GM21786 (cell line): ENCODE measurements around the gene CDKAL1.

ENCODE experiments used
- ATAC-seq: cut with Tn5 transposase; IDR thresholded peaks from one replicate; pipeline ENCODE4 v1.9.1; 2021; ENCODE audit not compliant: unreplicated experiment

Gene CDKAL1

DNA sequence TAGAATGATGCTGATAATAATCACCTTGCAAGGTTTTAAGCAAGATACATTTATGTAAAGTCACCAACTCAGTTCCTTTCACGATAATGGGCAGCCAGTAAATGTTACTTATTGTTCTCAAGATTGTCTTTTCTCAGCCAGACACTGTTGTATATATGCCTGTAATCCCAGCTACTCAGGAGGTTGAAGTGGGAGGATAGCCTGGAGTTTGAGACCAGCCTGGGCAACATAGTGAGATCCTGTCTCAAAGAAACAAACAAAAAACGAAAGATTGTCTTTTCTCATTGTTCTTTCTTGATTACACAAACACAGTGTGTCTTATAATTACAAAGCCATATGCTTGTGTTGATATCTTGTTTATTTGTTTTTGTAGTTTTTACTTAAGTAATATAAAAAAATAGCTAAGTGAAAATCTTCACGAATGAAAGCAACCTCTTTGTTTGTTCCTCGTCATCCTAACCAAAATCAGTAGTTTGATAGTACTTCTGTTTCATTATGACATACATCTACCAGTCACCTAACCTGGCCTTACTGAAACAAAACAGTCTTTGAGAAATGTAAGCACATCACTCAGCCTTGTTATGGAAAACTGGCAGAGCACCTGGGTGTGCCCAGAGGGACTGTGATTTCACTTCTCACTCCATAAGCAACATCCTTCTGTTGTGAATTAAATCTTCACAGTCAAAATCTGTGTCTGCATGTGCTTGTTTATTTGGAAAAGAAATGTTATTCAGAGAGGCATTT is 623.1 kb downstream of the CDKAL1 start:
- peak; percentile 80 for ATAC-seq

DNA sequence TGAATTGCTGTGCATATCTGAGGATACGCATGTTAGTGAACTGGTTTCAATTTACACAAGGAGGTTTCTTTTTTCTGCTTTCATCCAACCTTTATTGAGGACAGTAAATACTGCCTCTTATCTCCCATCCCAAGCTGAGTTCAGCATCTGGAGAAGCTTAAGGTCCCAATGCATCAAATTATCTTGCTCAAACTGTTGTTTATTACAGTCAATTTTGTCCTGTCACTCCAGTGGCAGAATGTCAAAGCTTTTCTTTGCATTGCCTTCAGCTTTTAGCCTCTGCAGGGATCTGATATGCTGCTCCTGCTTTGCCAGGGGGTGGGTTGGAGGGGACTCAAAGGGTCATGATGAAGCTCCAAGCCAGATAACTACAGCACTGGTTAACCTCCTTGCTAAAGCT is 623.9 kb downstream of the CDKAL1 start:
- ATAC-seq, result no peak

DNA sequence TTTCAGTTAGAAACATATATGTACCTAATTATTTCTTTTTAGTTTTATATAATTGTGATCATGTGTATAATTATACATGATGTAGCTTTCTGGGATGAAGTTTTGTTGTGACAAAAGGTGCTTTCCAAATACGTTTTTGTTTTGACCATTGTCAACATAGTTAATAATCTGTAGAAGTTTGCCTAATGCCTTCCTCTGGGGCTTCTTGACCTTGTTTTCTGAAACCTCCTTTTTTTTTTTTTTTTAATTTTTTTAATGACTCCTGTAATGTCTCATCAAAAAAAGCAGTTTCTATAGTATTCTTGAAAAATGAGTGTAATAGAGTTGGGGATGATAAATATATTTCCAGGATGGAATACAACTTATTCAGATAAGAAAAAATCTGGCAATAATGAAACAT is 624.6 kb downstream of the CDKAL1 start:
- peak; percentile 40 for ATAC-seq

DNA sequence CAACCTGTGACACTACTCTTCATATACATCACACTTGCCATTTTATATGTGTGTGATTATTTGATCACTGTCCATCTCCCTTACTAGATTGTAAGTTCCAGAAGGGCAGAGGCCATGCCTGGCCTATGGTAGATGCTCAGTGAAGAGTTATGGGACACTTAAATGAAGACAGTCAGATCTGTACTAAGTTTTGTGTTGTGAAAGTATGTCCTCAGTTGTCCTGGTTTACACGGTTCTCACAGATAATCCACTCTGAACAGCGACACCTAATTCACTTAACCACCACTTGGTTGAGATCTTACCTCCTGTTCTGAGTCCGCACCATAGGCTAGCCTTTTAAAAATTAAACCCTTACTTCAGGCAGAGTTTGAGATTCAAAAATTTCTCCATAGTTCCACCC is 625.2 kb downstream of the CDKAL1 start:
- no peak for ATAC-seq

DNA sequence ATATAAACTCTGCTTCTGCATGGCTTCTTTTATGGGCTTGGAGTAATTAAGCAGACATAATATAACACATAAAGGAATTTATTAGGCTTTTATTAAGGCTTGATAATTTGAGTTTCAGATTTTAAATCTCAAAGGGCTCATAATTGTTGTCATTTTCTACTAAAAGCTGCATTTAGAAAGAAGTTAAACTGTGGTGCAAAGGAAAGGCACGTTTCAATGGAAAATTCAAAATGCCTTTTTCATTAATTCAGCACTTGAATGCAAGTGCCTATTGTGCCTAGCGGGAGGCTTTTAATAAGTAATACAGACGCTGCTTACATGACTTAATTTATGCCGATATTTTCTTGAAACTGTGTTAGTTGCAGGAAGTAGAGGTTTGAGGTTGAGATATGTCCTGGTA is 627.5 kb downstream of the CDKAL1 start:
- ATAC-seq, result no peak

DNA sequence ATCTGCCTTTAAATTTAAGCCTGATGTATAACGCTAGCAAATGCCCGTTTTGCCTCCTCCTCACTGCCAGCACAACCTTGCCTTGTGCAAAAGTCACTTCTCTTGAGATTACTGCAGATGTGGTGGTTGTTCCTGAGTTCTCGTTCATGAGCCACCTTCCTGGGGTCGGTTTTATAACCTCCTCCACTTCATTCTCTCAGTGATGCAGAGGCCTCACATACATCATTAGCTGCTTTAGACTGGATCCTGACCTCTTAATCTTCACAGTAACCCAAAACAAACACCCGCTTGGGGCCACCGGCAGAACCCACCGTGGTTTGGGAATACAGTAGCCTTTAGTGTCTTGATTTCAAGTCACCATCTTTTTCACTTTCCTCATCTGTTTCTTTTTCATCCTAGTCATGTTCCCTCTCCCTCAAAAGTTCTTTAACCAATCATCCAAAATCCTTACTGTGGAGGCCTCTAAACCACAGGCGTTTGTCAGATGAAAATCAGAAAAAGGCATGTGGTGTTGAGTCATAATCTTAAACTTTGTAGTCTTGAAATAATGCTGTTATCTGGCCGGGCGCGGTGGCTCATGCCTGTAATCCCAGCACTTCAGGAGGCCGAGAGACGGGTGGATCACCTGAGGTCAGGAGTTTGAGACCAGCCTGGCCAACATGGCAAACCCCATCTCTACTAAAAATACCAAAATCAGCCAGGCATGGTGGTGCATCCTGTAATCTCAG is 629.0 kb downstream of the CDKAL1 start:
- ATAC-seq, result no peak

DNA sequence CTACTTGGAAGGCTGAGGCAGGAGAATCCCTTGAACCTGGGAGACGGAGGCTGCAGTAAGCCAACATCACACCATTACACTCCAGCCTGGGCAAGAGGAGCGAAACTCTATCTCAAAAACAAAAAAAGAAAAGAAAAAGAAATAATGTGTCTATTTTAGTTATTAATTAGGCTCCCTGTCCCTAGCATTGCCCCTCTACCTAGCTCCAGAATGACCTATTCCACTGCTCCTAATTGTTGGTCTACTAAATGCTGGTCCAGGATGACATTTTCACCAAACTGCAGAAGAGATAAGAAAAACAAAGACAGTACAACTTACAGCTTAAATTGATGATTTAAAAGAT is 629.6 kb downstream of the CDKAL1 start:
- no peak for ATAC-seq

DNA sequence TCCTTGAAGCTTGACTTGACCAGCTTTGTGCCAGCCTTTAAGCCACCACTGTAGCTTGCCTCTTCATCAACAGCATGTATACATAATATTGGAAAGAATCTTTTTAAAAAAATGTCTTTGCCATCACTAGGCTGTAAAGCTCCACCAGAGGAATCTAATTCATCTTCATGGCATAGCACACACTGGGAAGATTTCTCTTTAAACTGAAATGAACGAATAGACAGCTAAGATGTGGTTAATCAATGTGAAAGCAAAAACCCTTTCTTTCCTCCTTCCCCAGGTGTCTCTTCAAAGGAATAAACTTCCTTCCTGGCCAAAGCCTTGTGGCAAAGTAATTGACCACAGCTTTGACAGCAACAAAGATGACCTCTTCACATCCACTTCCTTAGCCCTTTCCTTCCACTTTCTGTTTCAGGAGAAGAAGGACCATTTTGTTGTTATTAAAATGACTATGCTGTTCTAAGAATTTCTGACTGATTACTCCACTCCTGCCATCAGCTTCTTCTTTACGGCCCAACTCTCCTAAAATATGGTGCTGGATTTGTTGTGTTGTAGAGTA is 630.6 kb downstream of the CDKAL1 start:
- ATAC-seq, result peak; percentile 70

DNA sequence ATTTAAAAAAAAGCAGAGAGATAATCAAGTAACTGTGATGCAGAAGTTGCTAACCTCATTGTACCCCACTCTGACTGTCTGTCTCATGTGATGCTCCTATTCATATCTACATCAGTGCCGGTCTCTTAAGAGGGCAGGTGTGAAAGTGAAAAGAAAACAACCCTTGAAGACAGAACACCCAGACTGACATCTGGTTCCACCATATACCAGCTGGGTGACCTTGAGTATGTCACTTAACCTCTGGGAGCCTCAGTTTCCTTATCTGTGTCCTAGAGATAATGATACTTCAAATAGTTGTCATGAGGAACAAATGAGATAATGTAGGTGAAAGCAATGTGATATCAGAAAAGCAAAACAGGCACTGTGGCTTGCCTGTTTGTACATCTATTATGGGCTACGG is 632.5 kb downstream of the CDKAL1 start:
- ATAC-seq, result peak; percentile 57

DNA sequence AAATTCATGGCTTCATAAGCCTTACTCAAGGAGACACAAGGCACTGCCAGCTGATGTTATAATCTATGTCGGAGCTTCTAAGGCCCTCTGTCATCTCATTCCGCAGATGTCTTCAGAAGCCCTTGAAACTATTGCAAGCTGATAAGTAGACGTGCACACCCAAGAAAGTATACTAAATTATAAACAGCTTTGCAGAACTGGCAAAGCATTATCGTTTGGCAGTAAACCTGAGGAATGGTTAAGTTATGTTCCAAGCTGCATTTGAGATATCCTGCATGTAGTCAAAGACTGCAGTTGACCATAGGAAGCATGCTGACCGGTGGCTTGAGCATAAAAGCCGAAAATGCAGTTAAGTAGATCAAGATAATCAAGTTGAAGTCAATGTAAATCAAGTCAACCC is 633.5 kb downstream of the CDKAL1 start:
- no peak for ATAC-seq

DNA sequence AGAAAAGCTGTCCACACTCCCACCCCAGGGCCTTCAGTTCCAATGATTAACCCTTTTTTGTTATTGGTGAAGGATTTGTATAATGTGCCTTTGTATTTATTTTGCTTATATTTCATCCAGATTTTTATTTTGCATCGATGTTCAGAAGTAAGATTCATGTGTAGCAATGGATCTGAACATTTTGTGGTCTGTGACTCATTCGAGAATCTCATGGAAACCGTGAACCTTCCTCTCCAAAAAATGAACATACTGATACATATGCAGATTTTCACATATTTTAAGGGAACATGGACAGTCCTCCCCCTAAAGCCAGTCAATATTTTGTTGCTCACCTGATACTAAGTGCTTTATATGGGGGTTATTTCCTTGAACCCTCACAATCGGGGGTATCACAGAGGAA is 637.5 kb downstream of the CDKAL1 start:
- no peak for ATAC-seq

DNA sequence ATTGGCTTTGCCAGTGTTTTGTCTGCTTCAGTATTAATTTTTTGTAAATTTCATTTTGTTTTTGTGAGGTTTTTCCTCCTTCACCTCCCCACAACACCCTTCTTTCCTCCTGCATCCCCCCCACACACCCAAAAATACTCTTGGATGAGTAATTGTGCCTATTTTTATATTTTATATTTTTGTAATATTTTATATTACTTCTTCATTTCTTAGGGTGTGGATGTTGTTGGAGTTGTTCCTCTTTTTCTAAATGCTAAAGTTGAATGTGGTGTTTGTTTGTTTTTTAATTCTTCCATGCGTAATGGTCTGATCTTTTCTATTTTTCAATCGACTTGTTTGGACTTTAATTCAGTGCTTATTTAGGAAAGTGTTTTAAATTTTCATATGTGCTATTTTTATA is 638.8 kb downstream of the CDKAL1 start:
- ATAC-seq, result no peak

DNA sequence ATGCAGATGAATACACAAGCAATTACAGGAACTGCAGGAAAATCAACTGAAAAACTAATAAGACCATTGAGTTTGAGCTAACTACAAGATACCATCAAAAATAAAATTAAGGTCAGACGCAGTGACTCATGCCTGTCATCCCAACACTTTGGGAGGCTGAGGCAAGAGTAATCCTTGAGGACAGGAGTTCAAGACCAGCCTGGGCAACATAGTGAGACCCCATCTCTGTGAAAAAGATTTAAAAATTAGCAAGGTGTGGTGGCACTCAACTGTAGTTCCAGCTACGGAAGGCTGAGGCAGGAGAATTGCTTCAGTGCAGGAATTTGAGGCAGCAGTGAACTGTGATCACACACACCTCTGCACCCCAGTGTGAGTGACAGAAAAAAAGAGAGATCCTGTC is 639.4 kb downstream of the CDKAL1 start:
- no peak for ATAC-seq

DNA sequence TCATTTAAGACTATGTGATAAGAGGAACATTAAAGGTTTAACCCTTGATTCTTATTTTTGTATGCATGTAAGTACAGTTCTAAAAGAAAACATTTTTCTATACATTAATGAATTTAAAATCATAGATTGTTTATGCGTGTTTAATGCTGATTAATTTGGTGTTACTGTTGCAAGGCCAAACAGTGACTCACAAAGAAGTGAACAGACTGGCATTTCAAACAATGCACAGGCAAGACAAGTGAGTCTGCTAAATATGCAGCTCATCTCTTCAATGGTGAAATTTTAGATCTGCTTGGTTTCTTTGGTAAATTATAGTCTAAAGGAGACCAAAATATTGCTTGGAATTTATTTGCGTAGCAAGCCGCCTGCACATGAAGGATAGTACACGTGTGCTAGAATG is 641.9 kb downstream of the CDKAL1 start:
- ATAC-seq, result no peak

DNA sequence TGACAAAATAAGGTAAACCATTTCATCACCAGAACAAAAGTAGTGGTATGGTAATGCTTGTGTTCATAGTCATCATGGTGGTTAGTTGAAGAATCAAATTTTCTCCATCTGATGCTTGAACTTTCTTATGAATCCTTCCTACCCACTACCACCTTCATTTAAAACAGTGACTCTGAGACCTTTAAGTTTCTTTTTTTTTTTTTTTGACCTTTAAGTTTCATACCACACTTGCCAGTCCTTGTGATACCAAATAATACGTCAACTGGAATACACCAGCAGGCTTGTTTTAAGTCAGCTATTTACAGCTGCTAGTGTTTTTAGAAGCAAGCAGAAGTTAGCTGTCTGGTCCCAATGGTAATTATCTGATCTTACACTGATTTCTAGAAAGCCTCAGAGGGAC is 645.9 kb downstream of the CDKAL1 start:
- peak; percentile 82 for ATAC-seq

DNA sequence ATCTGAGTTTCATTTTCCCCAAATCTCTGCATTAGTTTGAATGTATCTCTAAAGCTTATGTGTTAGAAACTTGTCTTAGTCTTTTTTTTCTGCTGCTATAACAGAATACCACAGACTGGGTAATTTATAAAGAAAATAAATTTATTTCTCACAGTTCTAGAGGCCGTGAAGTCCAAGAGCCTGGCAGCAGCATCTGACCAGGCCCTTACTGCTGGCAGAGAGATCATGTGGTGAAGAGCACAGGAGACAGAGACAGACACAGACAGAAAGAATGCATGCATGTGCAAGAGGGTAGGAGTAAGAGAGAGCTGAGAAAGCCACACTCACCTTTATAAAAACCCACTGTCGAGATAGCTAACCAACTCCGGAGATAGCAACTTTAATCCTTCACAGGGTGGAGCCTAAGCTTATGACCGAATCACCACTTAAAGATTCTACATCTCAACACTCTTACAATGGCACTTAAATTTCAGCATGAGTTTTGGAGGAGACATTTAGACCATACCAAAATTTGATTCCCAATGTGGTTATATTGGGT is 646.6 kb downstream of the CDKAL1 start:
- no peak for ATAC-seq

DNA sequence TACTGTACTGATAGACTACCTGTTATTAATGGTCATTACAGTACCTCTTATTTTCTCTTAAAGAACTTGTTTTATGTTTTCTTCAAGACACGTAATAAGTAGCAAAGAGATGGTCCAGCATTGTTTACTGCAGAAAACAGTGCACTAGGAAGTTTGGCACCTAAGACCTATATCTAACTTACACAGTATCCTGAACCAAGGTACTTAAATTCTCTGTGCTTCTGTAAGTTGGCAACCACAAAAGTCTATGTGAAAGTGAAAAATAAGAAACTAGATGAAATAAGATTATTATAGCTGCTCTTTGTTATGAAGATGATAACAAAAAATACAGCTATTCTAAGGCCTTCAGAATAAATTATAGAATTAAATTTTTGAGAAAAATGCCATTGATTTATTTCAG is 647.6 kb downstream of the CDKAL1 start:
- ATAC-seq, result peak; percentile 63

DNA sequence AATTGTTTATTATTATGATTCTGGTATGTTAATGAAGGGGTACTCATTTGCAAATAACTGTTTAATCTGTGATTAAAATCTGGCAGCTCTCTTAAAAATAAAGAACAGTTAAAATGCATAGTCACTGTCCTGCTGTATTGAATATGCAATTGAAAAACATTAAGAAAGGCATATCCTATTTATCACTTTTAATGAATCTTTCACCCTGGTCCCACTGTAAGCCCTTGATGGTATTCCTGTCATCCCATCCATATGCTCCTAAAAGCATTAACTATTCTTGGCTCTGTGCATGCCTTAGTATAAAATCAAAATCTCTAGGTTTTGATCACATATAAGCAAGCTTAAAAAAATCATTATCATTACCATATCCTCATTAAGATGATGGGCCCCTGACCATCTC is 648.3 kb downstream of the CDKAL1 start:
- no peak for ATAC-seq

DNA sequence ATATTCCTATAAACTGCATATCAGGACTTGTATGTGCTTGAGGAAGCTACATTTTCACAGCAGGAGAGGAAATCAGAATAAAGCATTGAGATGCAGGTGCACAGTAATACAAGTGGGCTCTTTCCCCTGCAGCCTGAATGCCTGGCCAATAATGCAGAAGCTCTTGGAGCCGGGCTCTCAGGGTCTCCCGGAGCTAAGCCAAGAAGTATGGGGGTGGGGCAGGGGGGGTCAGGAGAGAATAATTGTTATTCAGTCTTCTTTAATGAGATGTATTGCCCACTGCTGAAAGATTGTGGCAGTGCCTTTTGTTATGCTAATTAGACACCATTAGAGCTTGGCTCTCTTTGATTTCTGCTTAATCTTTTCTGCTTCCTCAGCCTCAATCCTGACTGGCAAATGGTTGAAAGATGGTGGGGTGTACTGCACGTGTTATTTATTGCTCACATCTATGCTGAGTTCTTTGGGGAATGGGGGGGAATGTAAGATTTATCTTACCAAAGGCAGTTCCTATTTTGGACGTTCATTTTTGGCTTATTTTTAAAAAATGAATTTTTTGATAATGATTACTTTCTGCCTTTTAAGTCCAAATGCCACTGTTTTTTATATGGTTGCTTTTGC is 651.7 kb downstream of the CDKAL1 start:
- ATAC-seq, result no peak

DNA sequence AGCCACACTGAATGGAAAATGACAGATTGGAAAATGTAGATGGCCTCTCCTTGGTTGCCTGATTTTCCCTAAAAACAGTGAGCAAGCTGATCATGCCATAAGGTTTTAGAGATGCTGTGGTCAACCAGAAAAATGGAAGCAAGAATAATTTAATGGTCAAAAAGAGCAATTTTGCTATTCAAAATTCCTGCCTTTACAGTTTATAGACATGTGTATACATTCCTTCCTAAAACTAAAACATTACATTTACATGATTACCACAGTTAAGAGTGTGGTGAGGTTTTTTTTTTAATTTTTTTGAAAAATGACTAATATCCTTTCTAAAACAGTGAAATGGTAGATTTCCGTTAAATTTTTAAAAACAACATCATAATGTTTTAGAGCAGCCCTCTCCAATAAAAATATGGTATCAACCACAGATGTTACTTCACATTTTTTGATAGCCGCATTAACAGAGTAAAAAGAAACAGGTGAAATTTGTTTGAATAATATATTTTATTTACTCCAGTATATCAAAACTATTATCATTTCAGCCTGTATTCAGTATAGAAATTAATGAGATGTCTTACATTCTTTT is 652.3 kb downstream of the CDKAL1 start:
- no peak for ATAC-seq

DNA sequence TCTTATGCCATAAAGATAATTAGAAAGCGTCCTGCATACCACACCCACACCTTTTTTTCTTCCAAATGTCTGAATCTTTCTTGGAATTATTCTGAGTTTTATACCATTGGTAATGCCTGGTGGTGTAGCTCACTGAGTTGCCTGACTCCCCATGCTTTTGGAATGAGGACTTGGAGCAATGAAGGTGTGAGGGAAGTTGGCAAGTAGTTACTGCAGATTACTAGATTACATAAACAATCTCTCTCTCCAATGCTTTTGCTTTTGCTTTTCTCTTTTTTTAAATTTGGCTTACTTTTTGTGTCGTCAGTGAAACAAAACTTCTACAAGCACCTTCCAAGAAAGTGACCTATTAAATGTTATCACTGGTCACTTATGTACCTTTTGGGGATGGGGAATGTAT is 653.2 kb downstream of the CDKAL1 start:
- no peak for ATAC-seq
